HG03159 (cell line): ENCODE measurements around the gene HOXB1.

Experiments
- ATAC-seq: cut with Tn5 transposase; IDR thresholded peaks from one replicate; pipeline ENCODE4 v1.9.1; 2021; ENCODE audit warnings: mild to moderate bottlenecking, moderate library complexity; ENCODE audit not compliant: unreplicated experiment

HOXB1 gene

DNA sequence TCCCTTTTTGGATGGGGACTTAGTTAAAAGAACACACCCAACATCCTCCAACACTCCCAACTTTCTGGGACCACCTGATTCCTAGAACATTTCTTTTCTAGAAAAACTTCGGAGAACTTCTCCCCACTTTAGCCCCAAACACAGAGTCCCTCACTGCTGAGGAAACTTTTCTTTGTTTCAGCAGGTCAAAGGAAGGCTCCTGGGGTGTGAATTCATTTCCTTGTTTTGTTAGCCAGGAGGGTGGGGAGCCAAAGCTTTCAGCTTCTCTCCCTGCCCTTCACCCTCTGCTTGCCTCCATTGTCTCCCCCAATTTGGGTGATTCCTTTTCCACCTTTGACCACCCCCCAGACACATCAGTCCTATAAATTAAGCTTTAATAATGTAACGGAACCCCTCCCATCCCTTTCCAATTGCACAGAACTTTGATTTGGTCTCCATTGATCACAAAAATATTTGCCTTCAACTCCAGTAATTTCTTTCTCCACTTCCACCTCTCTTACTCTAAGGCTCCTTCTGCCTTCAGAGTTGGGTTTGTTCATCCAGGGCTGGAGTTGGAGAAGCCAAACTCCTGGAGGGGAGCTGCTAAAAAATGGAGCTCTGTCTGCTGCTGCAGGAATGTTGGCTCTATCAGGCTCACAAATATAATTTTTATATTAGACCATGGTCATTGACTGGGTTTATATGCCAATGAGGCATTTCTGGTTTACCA lies 37.0 kb upstream of the HOXB1 start:
- ATAC-seq: no peak

DNA sequence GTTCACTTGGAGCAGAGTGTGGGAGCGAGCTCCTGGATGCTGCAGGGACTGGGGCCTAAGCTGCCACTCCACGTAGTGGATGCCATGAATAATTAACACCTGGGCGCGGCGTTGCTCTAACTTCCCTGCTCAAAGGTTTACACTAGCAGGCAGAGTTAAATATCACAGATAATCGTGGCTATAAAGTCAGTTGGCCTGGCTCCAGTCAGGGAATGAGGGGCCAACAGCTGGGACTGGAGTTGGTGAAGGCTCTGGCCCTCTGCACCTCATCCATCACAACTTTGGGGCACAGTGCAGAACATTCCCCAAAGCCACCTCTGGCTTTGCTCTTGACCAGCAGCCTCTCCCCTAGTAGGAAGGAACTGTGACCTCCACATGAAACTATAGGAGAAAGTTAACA lies 36.4 kb upstream of the HOXB1 start:
- no peak for ATAC-seq

DNA sequence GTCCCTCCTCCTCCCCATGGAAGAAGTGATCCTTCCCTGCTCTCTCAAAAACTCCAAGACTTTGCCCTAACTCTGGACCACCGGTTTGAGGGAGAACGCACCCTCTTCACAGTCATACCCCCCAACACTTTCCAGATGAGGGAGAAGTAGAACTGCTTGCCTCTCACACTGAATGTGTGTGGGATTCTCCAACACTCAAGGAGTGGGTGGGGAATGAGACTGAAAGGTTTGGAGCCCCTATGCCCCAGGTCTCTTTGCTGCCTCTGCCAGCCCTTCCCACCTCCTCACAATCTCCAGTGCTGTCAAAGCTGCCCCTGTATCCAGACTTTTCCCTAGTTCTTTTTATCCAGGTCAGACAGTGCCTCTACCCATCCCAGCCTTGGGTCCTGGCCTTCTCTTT lies 35.9 kb upstream of the HOXB1 start:
- no peak for ATAC-seq

DNA sequence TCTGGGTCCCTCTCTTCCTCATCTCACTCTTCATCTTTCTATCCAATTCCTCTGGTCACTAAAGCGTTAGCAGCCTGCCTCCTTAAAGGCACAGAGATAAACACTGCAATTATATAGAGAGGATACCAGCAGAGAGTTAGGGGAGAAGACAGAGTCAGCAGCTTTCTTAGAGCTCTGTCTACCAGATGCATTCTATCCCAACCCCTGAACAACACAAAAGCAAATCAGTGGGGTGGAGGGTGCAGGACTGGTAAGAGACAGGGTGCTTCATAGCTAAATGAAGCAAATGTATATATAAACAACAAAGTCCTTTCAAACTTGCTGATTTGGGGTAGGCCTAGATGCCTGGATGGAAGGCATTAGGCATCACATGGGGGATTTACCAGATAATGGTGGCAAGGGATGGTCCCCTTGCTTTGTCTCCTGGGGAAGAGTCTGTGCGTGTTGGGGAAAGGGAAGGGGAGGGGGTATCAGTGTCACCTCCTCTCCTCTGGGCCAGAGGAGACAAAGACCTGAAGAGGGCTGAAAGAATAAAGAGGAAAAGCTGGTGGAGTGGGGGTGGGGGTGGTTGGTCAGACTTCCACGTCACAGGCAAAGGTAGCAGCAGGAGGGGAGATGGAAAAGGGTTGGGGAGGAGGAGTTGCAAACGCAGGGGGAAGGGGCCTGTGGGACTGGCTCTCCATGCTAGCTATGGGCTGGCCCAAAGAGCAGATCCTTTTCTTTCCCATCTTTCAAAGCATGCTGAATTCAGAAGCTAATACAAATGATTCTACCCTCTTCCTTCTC lies 35.3 kb upstream of the HOXB1 start:
- ATAC-seq: no peak

DNA sequence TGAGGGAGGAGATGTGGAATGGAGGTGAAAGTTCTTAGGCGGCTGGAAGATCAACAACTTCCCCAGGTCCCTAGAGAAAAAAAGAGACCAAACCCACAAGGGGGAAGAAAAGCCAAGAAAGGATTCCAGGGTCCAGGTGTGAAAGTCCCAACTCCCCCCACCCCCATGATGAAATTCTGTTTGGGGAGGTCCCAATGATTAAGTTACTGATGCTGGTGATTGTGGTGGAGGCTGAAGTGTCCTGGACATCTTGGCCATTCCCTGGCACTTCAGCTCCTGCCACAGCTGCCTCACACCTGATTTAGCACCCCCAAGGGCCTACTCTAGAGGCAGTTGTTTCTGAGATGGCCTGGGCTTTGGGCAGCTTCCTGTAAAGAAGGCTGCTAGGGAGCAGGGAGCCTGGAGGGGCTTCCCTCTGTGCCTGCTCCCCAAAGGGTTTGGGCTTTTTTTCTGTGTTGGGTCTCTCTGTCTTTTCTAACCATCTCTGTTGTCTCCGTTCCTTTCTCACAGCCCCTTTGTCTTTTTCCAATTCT lies 34.3 kb upstream of the HOXB1 start:
- ATAC-seq: no peak

DNA sequence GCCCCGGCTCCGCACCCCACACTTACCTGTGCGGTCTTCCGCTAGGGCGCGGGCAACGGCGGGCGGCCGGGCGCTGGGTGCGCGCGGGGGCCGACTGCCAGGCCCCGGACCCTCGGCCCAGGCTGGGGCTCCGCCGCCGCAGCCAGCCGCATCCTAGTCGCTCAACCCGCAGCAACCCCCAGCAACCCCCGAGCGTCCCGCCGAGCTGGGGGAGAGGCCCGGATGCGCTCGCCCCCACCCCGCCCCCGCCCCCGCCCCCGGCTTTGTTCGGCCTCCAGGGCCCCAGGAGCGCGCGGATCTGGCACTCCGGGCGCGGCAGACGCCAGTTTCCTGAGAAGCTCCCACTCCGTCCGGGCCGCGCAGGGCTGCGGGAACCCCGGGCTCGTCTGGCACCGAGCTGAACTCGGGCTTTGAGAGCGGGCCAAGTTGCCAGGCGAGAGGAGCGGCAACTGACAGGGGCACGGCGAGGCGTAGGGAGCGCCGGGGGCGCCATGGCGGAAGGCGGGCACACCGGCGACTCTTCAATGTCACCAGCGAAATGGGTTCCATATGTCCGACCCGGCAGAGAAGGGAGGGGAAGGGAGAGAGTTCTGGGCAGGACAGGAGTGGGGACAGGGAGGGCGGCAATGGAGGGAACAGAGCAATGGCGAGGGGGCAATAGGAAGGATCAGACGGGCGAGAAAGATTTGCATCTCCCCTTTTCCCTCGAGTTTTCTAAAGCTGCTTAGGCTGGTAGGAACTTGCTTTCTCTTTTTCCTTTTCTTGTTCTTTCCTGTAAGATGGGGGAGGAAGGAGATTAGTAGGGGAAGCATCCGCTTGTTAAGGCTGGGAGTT lies 33.6 kb upstream of the HOXB1 start:
- no peak for ATAC-seq

DNA sequence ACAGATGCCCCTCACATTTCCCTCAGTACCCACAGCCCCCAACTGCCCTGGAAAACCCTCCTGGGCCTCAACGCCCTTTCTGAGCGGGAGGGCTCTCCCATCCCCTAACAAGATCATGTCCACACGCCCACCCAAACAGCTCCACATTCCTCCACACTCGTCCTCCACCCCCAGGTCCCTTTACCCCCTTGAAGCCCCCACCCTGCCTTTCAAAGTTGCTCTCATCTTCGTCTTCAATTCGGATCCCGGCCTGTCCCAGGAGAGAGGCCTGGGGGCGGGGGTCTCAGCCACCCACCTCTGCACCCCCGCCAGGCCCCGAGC lies 33.0 kb upstream of the HOXB1 start:
- no peak for ATAC-seq

DNA sequence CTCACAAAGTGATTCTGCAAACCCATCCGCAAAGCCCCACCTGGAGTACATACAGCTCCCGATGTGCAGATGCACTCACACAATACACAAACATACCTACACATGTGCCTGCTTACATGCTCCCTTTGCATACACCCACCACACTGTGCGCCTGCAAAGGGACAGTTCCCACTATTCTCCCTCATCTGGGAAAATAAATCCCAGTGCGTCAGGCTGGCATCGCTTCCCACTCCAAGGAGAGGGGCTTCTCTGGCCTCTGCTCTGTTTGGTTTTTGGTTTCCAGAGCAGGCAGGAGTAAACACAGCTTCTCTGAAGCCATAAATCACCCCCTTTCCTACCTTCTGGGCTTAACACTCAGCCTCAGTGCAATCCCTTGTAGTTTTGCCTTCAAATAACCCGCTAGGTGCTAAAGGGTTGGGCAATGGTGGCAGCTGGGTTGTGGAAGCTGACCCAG lies 32.6 kb upstream of the HOXB1 start:
- ATAC-seq: no peak

DNA sequence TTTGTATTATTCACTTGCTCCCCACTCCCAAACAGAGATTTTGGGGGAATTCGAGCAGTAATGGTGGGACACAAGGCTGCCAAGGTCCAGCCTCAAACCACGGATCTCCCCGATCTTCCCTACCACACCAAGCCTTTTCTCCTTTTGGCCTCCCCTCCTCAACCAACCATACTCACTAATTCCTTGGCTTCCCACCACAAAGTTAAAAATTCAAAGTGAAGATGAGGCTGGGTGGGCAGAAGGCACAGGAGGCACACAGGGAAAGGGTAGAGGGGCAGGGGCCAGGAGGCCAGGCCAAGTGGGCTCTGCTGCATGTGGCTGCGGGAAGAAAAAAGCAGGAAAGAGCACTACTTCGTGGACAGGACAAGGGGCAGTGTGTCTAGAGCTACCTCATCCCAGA lies 32.1 kb upstream of the HOXB1 start:
- ATAC-seq: no peak

DNA sequence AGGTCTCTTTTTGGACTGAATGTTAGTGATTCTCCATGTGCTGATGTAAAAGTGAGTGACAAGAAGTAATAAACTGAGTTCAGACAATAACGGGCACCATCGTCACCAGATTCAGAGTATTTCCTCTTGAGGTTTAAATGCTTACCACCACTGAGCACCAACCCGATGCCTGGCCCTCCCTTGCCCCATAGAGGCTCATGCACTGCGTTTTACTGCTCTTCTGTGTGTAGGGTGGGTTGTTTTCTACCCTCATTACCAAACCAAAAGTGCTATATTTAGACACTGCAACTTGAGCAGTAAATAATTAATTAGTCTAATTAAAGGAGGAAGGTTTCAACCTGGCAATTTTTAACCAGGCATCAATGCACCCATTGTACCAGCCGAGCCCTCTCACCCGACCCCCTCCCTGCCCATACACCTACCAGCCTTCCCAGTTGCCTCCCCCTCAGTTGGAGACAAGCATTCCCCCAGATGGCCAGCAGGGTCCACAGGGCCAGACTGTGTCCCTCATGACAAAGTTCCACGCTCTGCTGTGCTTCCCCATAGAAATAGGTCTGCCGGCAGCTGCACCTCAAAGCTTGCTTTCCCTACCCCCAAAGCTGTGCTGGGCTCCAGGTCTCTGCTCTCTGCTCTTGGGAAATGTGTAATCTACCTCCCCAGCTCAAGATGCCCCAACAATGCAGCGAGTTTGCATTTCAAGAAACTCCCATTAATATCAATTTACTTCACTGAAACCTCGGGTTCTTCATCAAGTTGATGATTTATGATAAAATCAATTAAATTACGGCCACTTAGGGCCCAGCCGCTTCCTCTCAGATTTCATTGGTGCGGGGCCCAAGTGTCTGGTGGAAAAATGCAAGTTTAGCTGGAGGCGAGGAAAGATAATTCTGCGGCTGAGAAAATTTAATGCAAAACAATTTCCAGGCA lies 31.3 kb upstream of the HOXB1 start:
- no peak for ATAC-seq

DNA sequence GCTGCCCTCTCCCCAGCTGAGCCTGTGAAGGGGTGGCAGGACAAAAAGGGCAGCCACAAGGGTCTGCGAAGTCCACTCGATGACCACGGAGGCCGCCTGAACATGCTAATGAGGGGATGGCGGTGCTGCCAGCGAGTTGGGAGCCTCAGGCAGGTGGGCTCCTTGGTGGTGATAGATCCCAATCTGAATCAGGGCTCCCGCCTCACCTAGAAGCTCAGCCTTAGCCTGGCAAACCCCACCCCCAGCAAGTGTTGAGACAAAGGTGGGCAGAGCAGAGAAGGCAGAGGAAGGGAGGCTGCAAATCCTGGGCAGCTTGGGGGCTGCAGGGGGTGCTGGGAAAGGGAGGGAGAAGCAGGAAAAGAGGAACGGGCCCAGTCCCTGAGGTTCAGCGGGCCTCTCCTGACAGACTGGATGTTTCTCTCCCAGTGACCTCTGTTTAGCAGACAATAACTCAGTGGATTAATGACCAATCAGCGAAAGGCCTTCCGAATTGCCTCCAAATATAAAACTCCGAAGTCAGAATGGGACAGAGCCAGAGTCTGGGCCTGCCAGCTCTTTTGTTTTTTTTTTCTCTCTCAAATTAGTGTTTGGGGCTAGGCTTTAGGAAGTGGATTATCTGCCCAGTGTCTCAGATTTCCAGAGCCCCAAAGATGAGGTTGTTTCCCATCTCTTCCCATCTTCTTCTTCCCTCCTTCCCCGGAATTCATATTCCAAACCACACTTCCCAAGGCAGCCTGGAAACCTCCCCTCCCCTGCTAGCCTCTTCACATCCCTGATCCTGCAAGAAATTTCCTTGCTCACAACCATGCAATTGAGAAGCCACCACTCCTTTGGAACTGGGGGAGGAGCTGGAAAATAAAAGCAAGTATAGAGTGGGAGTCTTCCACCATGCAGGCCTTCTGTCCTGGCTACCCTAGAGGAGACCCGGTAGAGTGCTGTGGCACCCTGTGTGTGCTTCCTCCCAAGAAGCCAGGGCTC lies 29.3 kb upstream of the HOXB1 start:
- no peak for ATAC-seq

DNA sequence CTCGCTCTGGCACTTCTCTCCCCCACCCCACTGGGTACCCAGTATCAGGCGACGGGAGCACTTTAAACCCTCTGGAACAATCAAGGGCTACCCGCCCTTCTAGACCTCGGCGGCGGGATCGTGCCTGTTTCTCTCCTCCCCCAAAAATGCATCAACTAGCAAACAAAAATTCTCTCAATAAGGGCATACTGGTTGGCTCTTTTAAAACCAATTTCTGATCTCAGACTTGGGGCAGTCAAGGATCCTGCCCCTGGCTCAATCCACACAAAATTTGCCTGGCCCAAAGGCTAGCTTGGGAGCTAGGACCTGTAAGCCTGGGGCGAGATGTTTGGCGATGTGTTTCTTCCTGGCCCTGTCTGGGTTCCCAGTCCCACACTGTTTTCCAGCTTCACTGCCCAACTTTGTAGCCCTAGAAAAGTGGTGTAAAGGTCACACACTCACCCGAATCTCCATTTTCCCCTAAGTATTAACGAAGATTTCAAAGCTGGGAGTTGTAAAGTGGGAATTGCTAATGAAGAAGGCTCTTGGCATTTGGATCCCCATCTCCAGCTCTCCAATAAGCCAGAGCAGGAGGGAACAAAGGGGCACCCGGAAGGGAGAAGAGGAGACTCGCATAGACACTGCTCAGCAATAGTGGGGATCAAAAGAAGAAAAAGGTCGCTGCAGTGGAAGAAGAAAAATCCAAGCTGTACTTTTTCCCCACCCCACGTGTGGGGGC lies 28.5 kb upstream of the HOXB1 start:
- no peak for ATAC-seq

DNA sequence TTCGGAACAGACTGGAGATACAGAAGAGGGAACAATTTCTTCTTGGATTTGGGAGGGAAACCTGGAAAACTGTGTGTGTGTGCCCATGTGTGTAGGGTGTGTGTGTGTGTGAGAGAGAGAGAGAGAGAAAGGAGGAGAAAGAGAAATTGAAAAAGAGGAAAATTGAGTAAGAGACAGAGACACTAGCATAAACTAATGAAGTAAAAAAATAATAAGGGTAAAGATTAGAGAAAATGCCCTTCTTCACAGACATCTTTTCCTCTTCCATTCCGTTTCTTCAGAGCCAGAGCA lies 28.0 kb upstream of the HOXB1 start:
- no peak for ATAC-seq

DNA sequence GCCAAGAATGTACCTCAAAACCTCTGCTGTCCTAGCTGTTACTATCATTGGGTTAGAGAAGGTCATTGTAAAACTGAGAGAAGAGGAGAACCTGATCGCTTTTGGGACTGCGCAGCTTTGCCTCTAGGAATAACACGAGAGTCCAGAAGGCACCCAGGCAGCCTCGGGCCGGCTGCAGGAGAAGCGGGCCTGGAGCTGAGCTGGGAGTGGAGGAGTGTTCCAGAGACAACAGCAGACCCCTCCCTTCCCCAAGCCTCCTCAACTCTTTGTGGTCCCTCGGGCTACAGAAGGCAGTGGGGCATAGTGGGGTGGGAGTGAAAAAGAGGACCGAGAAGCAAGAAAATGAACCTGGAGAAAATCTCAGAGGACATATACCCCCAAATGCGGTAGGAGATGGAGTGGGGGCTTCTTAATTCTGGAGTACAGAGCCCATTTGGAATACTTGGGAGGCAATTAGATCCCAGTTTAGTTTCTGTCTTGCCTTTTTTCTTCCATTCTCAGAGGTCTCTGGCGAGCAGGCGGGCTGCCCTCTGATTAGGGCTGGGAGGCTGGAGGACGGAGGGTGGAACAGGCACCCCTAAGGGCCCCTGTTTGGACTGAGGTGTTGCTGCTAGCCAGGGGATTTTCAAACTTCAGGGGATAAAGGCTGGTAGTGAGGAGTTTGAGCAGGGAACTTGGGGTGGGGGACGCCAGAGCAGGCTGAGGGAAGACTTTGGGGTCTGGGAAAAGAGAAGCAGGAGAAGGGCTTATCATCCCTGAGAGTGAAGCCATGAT lies 27.4 kb upstream of the HOXB1 start:
- no peak for ATAC-seq

DNA sequence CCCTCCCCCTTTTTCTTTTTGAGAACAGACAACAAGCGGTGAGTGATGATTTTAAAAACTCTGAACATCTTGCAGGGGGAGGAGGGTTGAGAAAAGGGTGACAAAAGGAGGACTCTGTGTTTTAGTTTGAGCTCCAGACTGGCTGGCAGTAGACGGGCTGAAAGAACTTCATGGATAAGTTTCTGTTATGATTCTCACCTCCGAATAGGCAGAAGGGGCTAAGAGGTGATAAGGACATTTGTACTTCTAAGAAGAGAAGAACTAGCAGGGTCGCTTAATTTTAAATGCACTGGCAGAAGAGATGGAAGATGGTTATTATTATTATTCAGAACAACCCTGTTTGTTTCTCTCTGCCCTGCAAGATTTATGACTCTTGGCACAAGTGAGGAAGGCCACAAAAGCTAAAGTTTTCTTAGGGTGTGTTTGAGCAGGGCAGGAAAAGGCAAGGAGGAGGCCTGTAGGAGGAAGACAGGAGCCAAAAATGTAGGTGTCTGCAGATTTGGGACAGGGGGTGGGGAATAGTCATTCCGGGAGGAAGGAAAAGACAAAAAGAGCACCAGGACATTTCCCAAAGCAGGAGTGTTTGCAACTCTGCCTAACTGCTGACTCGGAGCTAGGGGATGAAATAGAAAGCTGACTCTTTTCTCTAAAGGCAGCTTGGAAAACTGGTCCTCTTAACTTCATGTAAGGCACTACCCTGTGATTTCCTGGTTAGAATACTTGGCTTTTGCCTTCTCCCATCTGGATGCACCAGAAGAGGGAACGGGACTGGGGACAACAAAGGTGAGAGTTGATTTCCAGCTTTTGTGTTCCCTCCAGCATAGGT lies 26.0 kb upstream of the HOXB1 start:
- ATAC-seq: no peak

DNA sequence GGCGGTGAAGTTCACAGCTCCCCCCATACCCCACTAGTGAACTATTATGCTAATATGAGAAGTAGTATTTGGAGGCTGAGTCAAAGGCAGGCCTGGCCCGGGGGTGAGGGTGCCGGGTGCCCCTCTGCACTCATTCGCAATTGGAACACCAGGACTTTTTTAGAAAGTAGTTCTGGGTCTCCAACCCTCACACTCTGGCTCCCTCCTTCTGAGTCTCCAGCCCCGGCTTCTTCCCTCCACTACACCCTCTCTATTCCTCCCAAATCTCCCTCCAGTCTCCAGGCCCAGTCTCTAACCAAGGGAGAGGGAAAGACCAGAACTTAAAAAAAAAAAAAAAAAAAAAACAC lies 25.4 kb upstream of the HOXB1 start:
- no peak for ATAC-seq
